ENCODE results near the gene GRIK4.

DNA sequence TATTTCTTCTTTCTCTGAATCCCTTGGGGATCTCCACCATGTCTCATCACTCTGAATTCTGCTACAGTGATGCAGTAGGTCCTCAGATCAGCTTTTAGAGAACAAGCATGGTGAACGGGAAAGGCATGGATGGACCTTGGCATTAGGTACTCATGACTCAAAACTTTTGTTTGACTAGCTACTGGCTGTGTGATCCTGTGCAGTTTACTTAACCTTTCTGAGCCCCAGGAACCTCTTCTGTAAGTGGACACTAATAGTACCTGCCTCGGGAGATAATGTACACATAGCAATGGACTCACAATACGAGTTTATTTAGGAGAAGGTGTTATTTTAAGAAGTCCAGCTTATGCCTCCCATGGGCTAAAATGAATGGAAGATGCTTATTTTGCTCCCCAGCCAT, 327.7 kb downstream of the GRIK4 start:
- TF ChIP-seq CTCF (IDR thresholded peaks at IDR 0.05; ENCODE audit: insufficient read depth, low read depth, low read length) (no peak), EZH2 (IDR thresholded peaks at IDR 0.05; ENCODE audit: insufficient read depth, low read length) (no peak)
